DND-41 (cell line): ENCODE data around the gene MAX.

Source experiments
- ATAC-seq: fragments of 200-7000 bp; cut with Tn5 transposase; 3 replicates; pipeline ENCODE4 v1.9.1; 2021; ENCODE audit warnings: low read depth; ENCODE audit not compliant: insufficient read depth
- DNase-seq: peaks from one replicate; pipeline ENCODE4 v3.0.0-alpha.2; 2020
- H2AFZ ChIP-seq: 2 replicates; pipeline ENCODE4 v1.6.0; 2012; ENCODE audit warnings: low read depth, low read length
- H3K27ac ChIP-seq: 2 replicates; pipeline ENCODE4 v1.5.1; 2012; ENCODE audit warnings: low read length, inconsistent platforms
- H3K27me3 ChIP-seq: fragments of 200-600 bp; sonication (generic); 2 replicates; pipeline ENCODE4 v1.6.0; 2012; ENCODE audit warnings: low read length, mild to moderate bottlenecking, inconsistent platforms; ENCODE audit not compliant: insufficient read depth, poor library complexity
- H3K36me3 ChIP-seq: 2 replicates; pipeline ENCODE4 v1.5.1; 2012; ENCODE audit warnings: low read length, inconsistent platforms; ENCODE audit not compliant: insufficient read depth
- H3K4me1 ChIP-seq: 2 replicates; pipeline ENCODE4 v1.5.1; 2012; ENCODE audit warnings: mild to moderate bottlenecking, low read length; ENCODE audit not compliant: insufficient read depth
- H3K4me2 ChIP-seq: 2 replicates; pipeline ENCODE4 v1.6.0; 2012; ENCODE audit warnings: mild to moderate bottlenecking, moderate library complexity, low read length, inconsistent platforms; ENCODE audit not compliant: insufficient read depth
- H3K4me3 ChIP-seq, 2 experiments: fragments of 200-600 bp in 1 of 2; shearing (Covaris generic) in 1 of 2; 2 replicates each; pipeline ENCODE4 v1.5.1; 2012 to 2016; ENCODE audit warnings: inconsistent platforms in 2 of 2, low read length in 2 of 2, mild to moderate bottlenecking in 2 of 2, low read depth in 1 of 2, moderate library complexity in 1 of 2
- H3K79me2 ChIP-seq: 2 replicates; pipeline ENCODE4 v1.6.0; 2012; ENCODE audit warnings: low read length, inconsistent platforms; ENCODE audit not compliant: insufficient read depth
- H3K9ac ChIP-seq: 2 replicates; pipeline ENCODE4 v1.6.0; 2012; ENCODE audit warnings: low read depth, mild to moderate bottlenecking, inconsistent platforms, low read length, moderate library complexity
- H3K9me3 ChIP-seq: 2 replicates; pipeline ENCODE4 v1.5.1; 2012; ENCODE audit warnings: low read length, moderate library complexity, mild to moderate bottlenecking, inconsistent platforms; ENCODE audit not compliant: insufficient read depth, severe bottlenecking
- H4K20me1 ChIP-seq: 2 replicates; pipeline ENCODE4 v1.6.0; 2012; ENCODE audit warnings: low read length; ENCODE audit not compliant: insufficient read depth
- EZH2 ChIP-seq: IDR thresholded peaks from 3 replicates; pipeline ENCODE4 v1.6.1; 2012; ENCODE audit warnings: borderline replicate concordance, low read depth, mild to moderate bottlenecking, moderate library complexity, low read length, inconsistent platforms; ENCODE audit not compliant: severe bottlenecking
- TF ChIP-seq, protein P1 (sequence below): IDR thresholded peaks from 2 replicates; pipeline ENCODE4 v1.5.1; 2012; ENCODE audit warnings: borderline replicate concordance, low read length, moderate library complexity, mild to moderate bottlenecking; ENCODE audit not compliant: poor library complexity, severe bottlenecking; ENCODE audit errors: extremely low read depth

Gene MAX, protein sequence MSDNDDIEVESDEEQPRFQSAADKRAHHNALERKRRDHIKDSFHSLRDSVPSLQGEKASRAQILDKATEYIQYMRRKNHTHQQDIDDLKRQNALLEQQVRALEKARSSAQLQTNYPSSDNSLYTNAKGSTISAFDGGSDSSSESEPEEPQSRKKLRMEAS

DNA sequence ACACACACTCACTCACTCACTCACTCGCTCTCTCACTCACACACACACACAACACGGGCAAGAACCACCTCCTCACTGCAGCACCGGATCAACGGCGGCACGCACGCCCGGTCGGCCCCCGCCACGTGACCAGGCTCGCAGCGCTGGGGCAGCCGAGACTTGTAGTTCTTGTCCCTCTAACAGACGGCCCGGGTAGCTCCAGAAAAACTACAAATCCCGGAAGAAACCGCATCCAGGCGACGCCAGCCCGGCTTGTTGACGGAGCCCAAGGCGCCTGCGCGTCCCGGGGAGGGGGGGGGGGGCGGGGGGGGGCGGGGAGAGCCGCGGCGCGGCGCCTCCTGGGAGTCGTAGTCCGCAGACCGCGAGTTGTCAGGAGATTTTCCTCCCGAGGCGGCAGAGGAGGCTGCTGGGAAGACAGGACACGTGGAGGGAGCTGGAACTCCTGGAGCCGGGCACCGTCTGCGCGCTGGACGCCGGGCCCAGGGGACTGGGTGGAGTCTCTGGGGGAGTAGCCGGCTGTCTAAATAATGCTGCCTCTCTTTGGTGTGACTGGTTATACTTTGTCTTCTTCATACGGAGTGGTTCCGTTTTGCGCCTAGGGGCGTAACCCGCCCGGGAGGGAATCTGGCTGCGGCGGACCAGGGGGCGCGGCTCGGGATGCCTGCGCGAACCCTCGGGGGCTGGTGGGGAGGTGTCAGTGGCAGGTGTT lies at the start of gene MAX:
Gene MAX (minus strand): TSS at position 77 of the 709 bp plus-strand sequence. CDS start 178 bp downstream, outside the sequence.
- peak within 1 kb of the TSS; percentile 88 for H3K9ac ChIP-seq
- H3K27ac ChIP-seq, result peak within 1 kb of the TSS; percentile 87
- DNase-seq (peak; percentile 99), ATAC-seq (peak; percentile 89)
- H3K27me3 ChIP-seq, result no peaks in the 10 kb centered on the region
- peak within 1 kb of the TSS; percentile 93 for H3K4me2 ChIP-seq
- H2AFZ ChIP-seq, result peak within 1 kb of the TSS; percentile 90
- no peak for TF ChIP-seq EZH2
- TF ChIP-seq, protein P1, sequence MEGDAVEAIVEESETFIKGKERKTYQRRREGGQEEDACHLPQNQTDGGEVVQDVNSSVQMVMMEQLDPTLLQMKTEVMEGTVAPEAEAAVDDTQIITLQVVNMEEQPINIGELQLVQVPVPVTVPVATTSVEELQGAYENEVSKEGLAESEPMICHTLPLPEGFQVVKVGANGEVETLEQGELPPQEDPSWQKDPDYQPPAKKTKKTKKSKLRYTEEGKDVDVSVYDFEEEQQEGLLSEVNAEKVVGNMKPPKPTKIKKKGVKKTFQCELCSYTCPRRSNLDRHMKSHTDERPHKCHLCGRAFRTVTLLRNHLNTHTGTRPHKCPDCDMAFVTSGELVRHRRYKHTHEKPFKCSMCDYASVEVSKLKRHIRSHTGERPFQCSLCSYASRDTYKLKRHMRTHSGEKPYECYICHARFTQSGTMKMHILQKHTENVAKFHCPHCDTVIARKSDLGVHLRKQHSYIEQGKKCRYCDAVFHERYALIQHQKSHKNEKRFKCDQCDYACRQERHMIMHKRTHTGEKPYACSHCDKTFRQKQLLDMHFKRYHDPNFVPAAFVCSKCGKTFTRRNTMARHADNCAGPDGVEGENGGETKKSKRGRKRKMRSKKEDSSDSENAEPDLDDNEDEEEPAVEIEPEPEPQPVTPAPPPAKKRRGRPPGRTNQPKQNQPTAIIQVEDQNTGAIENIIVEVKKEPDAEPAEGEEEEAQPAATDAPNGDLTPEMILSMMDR, result no peak
- H4K20me1 ChIP-seq, result peaks cover 8% of the 10 kb centered on the region; the same call in 1 of the 2 replicates
- H3K4me3 ChIP-seq, result peak within 1 kb of the TSS; percentile 95 to 99
- H3K4me1 ChIP-seq, result peaks cover 47% of the 10 kb centered on the region
- H3K79me2 ChIP-seq, result peaks cover 47% of the 10 kb centered on the region
- H3K36me3 ChIP-seq, result peaks cover 14% of the 10 kb centered on the region
- no peaks in the 10 kb centered on the region for H3K9me3 ChIP-seq

DNA sequence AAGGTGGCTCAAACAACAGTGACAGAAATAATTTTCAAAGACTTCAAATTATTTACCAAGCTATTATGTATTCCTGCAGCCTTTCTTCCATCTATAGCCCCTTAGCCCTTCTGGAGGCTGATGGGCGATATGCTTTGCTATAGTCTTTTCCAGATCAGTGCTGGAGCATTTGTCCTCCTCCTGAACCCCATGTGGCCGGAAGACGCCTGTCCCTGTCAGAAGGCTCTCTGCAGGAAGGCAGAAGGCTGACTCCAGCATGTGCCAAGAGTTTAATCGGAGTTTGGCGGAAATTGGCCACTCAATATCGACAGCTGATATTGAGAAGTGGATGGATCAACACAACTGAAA lies 49.3 kb upstream of the MAX start:
- no peak overlapping the region for H2AFZ ChIP-seq

DNA sequence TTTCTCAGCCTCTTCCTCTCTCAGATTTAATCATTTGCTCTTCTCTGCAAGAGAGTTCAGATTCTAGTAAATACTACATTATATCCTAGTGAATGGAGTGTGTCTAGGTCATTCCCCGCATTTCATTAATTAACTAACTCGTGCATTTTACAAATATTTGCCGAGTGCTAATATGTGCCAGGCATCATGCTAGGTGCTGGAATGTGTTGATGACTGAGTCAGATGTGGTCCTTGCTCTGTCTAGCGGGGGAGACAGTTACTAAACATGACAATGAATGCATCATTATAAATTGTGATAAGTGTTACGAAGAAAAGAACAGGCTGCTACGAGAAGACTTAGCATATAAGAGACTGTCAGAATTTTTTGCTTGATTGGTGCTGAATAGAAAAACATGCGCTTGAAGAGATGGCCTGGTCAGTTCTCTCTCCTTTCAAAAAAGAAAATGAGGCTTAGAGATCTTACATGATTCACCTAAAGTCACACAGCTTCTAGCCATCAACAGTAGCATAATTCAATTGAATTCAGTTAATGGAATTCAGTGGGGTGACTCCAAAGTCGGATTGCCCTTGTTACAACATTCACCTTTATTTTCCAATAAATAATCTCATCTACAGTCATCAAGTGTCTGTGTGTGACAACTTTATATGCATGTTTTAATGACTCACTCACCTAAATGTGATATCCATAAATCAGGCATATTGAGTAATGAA lies 48.7 kb upstream of the MAX start:
- Histone ChIP-seq H3K36me3 (no peaks in the 10 kb centered on the region), H3K4me2 (no peak overlapping the region), H3K4me1 (no peaks in the 10 kb centered on the region), H3K9me3 (no peaks in the 10 kb centered on the region), H3K4me3 (no peak overlapping the region), H3K9ac (no peak overlapping the region), H3K79me2 (no peaks in the 10 kb centered on the region), H3K27me3 (no peaks in the 10 kb centered on the region), H3K27ac (no peak overlapping the region), H2AFZ (no peak overlapping the region), H4K20me1 (no peaks in the 10 kb centered on the region)
- DNase-seq (no peak), ATAC-seq (no peak)
- TF ChIP-seq EZH2, result no peak
- TF ChIP-seq, protein P1, result no peak

More for the DNA sequence above, 49.3 kb upstream of the MAX start:
- ATAC-seq (no peak), DNase-seq (no peak)
- TF ChIP-seq, protein P1, result no peak
- TF ChIP-seq EZH2, result no peak
- Histone ChIP-seq H3K27ac (no peak overlapping the region), H3K4me2 (no peak overlapping the region), H3K36me3 (no peaks in the 10 kb centered on the region), H3K4me1 (0 out of 2 replicates have a peak, but pooled peaks cover under 1% of the 10 kb centered on the region), H3K4me3 (no peak overlapping the region), H3K27me3 (no peaks in the 10 kb centered on the region), H3K9ac (no peak overlapping the region), H3K9me3 (no peaks in the 10 kb centered on the region), H3K79me2 (no peaks in the 10 kb centered on the region), H4K20me1 (no peaks in the 10 kb centered on the region)
